A673 (cell line): Measurements from ENCODE around the gene VEGFC.

Source experiments
- CTCF ChIP-seq: fragments of 300-800, 200-600 bp; sonication (generic); conservative IDR thresholded peaks from 2 replicates; pipeline ENCODE4 v1.5.1; 2017; ENCODE audit warnings: low read depth, mild to moderate bottlenecking, antibody characterized with exemption, low read length, moderate library complexity, mixed read lengths
- EZH2 ChIP-seq: fragments of 200-600 bp; sonication (generic); IDR thresholded peaks from 2 replicates; pipeline ENCODE4 v1.6.1; 2017; ENCODE audit warnings: borderline replicate concordance, low read depth, mild to moderate bottlenecking, mixed read lengths, antibody characterized with exemption, low read length; ENCODE audit not compliant: poor library complexity, severe bottlenecking

- TF ChIP-seq EZH2 (no peak), CTCF (no peak)
Observed at GRCh38 chr4:176841711-176842112, 49.0 kb upstream of the VEGFC start.
